A549 (cell line): ENCODE measurements around the gene CD8A.

Experiments used
- HOXB13 ChIP-seq: fragments of 250-450 bp; sonication (Bioruptor Pico); IDR thresholded peaks from 2 replicates; pipeline ENCODE4 v1.5.0; 2020; ENCODE audit warnings: low read depth, mild to moderate bottlenecking, moderate library complexity
- JUNB ChIP-seq: fragments of >200 bp; sonication (Bioruptor Twin); formaldehyde crosslinking; IDR thresholded peaks from 2 replicates; pipeline ENCODE4 v1.6.1; 2016
- KDM1A ChIP-seq: fragments of 200-600 bp; sonication (generic); IDR thresholded peaks from 2 replicates; pipeline ENCODE4 v1.6.1; 2016; ENCODE audit warnings: low read depth, mild to moderate bottlenecking
- MAZ ChIP-seq: fragments of 150-350 bp; IDR thresholded peaks from 2 replicates; pipeline ENCODE4 v1.6.1; 2014; ENCODE audit warnings: antibody characterized with exemption, low read depth, low read length, borderline replicate concordance
- MYC ChIP-seq: IDR thresholded peaks from 2 replicates; pipeline ENCODE4 v1.6.1; 2012; ENCODE audit warnings: mild to moderate bottlenecking, inconsistent platforms, low read length, improper control_type of control experiment, borderline replicate concordance
- NR3C1 ChIP-seq: fragments of >200 bp; sonication (Bioruptor Twin); formaldehyde crosslinking; IDR thresholded peaks from 3 replicates; pipeline ENCODE4 v1.6.1; 2017
- ZFP36 ChIP-seq: fragments of 450-650 bp; IDR thresholded peaks from 2 replicates; pipeline ENCODE4 v1.6.1; 2014; ENCODE audit warnings: borderline replicate concordance; ENCODE audit not compliant: partially characterized antibody
- TF ChIP-seq, protein P1 (sequence below): fragments of >200 bp; sonication (Bioruptor Twin); formaldehyde crosslinking; IDR thresholded peaks from 3 replicates; pipeline ENCODE4 v1.5.1; 2016

DNA sequence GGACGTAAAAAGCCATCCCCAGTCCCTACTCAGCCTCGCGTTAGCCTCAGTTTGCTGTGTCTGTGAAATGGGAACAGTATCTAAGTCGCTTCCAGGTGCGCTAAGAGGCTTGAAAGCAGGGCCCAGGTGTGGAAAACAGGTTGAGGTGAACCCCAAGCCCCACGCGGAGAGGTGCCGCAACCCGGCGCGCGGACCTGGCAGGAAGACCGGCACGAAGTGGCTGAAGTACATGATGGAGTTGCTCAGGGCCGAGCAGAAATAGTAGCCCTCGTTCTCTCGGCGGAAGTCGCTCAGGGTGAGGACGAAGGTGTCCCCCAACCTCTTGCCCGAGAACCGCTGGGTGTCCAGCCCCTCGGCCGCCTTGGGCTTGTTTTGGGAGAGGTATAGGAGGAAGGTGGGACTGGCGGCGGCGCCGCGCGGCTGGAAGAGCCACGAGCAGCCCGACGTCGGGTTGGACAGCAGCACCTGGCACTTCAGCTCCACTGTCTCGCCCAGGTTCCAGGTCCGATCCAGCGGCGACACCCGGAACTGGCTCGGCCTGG lies 508 bp downstream of the CD8A start:
- TF ChIP-seq, protein P1, sequence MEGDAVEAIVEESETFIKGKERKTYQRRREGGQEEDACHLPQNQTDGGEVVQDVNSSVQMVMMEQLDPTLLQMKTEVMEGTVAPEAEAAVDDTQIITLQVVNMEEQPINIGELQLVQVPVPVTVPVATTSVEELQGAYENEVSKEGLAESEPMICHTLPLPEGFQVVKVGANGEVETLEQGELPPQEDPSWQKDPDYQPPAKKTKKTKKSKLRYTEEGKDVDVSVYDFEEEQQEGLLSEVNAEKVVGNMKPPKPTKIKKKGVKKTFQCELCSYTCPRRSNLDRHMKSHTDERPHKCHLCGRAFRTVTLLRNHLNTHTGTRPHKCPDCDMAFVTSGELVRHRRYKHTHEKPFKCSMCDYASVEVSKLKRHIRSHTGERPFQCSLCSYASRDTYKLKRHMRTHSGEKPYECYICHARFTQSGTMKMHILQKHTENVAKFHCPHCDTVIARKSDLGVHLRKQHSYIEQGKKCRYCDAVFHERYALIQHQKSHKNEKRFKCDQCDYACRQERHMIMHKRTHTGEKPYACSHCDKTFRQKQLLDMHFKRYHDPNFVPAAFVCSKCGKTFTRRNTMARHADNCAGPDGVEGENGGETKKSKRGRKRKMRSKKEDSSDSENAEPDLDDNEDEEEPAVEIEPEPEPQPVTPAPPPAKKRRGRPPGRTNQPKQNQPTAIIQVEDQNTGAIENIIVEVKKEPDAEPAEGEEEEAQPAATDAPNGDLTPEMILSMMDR, result no peak
- TF ChIP-seq MYC, result no peak
- no peak for TF ChIP-seq JUNB
- no peak for TF ChIP-seq NR3C1
- TF ChIP-seq HOXB13 (CRISPR knock-in tag), result no peak
- no peak for TF ChIP-seq KDM1A
- TF ChIP-seq ZFP36, result no peak
- TF ChIP-seq MAZ, result no peak
